Measurements from ENCODE around the gene WTIP.
A peak's percentile ranks its signal among the peaks of the same experiment; 100 is the strongest.

WTIP gene

DNA sequence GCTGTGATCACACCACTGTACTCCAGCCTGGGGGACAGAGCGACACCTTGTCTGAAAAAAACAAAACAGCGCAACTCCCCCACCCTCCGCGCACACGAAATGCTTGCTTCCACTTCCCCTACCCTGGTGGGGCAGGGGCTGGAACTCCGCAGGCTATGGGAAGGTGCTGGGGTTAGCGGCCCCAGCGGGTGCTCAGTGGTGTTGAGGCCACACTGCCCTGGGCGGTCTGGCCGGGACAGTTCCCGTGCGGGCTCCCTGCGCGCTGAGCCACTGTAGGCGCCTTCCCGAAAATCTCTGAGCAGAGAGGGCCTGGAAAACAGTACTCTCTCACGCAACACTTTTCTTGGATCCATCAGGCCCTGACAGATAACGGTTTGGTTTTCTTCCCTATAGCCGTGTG, 1.1 kb upstream of the WTIP start:
- Histone ChIP-seq H3K4me2 (ENCODE audit: low read length) (peak overlapping the region; percentile 98), H3K4me3 (ENCODE audit: low read length) (peak overlapping the region; percentile 91), H3K9me3 (replicated peaks; ENCODE audit: low read length) (no peaks in the 10 kb centered on the region), H3K27me3 (ENCODE audit: control insufficient read depth, insufficient read depth, low read length) (no peaks in the 10 kb centered on the region), H3K36me3 (ENCODE audit: insufficient read depth, low read length) (no peaks in the 10 kb centered on the region), H3K4me1 (ENCODE audit: control insufficient read depth, insufficient read depth, low read length) (peaks cover 17% of the 10 kb centered on the region), H3K9ac (ENCODE audit: low read depth, low read length) (no peak overlapping the region)

DNA sequence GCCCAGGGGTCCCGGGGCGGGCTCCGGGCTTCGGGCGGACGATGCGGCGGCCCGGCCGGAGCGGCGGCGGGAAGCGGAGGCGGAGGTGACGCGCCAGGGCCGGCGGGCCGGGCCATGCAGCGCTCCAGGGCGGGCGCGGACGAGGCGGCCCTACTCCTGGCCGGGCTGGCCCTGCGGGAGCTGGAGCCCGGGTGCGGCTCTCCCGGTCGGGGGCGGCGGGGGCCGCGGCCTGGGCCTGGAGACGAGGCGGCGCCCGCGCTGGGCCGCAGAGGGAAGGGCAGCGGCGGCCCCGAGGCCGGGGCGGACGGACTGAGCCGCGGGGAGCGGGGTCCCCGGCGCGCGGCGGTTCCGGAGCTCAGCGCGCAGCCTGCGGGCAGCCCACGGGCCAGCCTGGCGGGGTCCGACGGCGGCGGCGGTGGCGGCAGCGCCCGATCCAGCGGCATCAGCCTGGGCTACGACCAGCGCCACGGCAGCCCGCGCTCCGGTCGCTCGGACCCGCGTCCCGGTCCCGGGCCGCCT, 362 bp downstream of the WTIP start:
- peaks cover 12% of the 10 kb centered on the region for H3K4me1 ChIP-seq (ENCODE audit: control insufficient read depth, insufficient read depth, low read length)
- peak overlapping the region; percentile 91 for H3K4me3 ChIP-seq (ENCODE audit: low read length)
- H3K27me3 ChIP-seq (ENCODE audit: control insufficient read depth, insufficient read depth, low read length): no peaks in the 10 kb centered on the region

DNA sequence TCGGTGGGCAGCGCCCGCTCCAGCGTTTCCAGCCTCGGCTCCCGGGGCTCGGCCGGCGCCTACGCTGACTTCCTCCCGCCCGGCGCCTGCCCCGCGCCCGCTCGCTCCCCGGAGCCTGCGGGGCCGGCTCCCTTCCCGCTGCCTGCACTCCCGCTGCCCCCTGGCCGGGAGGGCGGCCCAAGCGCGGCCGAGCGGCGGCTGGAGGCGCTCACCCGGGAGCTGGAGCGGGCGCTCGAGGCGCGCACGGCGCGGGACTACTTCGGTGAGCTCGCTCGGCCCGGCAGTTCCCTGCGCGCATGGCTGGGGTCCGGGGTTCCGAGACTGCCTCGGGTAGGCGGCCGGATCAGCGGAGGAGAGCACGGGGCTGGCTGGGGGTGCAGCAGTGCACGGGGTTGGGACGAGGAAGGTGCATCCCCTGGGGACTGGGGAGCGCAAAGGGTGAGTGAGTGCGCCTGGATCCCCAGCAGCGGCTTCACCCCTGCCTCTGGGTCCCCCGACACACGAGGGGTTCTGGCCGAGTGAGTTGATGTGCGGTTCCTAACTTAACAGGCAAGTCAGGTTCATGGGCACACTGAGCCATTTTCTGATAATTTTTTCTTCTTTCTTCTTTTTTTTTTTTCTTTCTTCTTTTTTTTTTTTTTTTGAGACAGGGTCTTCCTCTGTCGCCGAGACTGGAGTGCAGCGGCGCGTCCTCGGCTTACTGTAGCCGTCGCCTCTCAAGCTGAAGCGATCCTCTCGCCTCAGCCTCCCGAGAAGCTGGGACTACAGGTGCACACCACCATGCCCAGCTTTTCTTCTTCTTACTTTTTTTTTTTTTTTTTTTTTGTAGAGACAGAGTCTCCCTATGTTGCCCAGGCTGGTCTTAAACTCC, 1.1 kb downstream of the WTIP start:
- Histone ChIP-seq H3K9me3 (replicated peaks; ENCODE audit: low read length) (no peaks in the 10 kb centered on the region), H3K4me3 (ENCODE audit: low read length) (peak overlapping the region; percentile 91), H3K27me3 (ENCODE audit: control insufficient read depth, insufficient read depth, low read length) (no peaks in the 10 kb centered on the region), H3K4me2 (ENCODE audit: low read length) (peak overlapping the region; percentile 99), H3K4me1 (ENCODE audit: control insufficient read depth, insufficient read depth, low read length) (peaks cover 12% of the 10 kb centered on the region), H3K36me3 (ENCODE audit: insufficient read depth, low read length) (peaks cover 3% of the 10 kb centered on the region), H3K9ac (ENCODE audit: low read depth, low read length) (peak overlapping the region; percentile 90)

More for the DNA sequence above, 362 bp downstream of the WTIP start:
- H3K9me3 ChIP-seq (replicated peaks; ENCODE audit: low read length): no peaks in the 10 kb centered on the region
- H3K9ac ChIP-seq (ENCODE audit: low read depth, low read length): peak overlapping the region; percentile 90
- peak overlapping the region; percentile 99 for H3K4me2 ChIP-seq (ENCODE audit: low read length)
- no peaks in the 10 kb centered on the region for H3K36me3 ChIP-seq (ENCODE audit: insufficient read depth, low read length)

DNA sequence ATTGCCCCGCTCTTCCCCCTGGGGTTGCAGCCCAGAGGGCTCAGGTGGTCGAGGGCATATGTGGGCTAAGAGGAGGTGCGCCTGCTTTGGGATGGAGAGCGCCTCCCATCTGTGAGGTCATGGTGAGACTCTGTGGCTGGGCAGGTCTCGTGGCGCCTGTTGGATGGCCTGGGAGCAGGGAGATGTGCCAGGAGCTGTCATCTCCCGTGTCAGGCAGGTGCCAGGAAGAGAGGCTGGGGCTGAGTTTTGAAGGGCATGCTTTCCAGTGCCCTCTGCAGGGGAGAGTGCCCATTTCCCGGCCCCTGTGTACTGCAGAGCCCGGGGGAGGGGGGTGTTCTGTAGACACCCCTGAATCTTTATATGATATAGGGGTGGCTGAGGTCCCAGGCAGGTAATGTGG, 2.8 kb downstream of the WTIP start:
- Histone ChIP-seq H3K9me3 (replicated peaks; ENCODE audit: low read length) (no peaks in the 10 kb centered on the region), H3K27me3 (ENCODE audit: control insufficient read depth, insufficient read depth, low read length) (no peaks in the 10 kb centered on the region), H3K4me1 (ENCODE audit: control insufficient read depth, insufficient read depth, low read length) (peaks cover 12% of the 10 kb centered on the region), H3K9ac (ENCODE audit: low read depth, low read length) (no peak overlapping the region), H3K36me3 (ENCODE audit: insufficient read depth, low read length) (peaks cover 5% of the 10 kb centered on the region), H3K4me2 (ENCODE audit: low read length) (peak overlapping the region; percentile 29), H3K4me3 (ENCODE audit: low read length) (no peak overlapping the region)

DNA sequence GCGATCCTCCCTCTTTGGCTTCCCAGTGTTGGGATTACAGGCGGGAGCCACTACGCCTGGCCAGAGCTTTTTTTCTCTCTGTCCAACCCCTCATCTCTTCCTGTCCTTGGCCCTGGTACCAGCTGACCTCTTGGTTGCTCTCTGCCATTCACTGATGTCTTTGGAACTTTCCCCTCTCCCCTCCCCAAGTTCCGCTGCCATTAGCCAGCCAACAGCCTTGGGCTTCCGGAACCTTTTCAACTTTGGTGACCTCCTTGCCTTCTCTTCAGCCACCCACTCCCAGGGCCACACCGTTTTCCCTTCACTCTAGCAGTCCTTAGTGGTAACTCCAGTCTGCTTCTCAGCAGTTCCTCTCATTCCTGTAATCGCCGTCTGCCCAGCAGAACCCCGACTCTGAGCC, 4.3 kb downstream of the WTIP start:
- no peak overlapping the region for H3K9ac ChIP-seq (ENCODE audit: low read depth, low read length)
- H3K4me2 ChIP-seq (ENCODE audit: low read length): no peak overlapping the region
- H3K27me3 ChIP-seq (ENCODE audit: control insufficient read depth, insufficient read depth, low read length): no peaks in the 10 kb centered on the region
- H3K4me3 ChIP-seq (ENCODE audit: low read length): no peak overlapping the region
- H3K36me3 ChIP-seq (ENCODE audit: insufficient read depth, low read length): peaks cover 13% of the 10 kb centered on the region
- H3K9me3 ChIP-seq (replicated peaks; ENCODE audit: low read length): no peaks in the 10 kb centered on the region
- peaks cover 10% of the 10 kb centered on the region for H3K4me1 ChIP-seq (ENCODE audit: control insufficient read depth, insufficient read depth, low read length)

DNA sequence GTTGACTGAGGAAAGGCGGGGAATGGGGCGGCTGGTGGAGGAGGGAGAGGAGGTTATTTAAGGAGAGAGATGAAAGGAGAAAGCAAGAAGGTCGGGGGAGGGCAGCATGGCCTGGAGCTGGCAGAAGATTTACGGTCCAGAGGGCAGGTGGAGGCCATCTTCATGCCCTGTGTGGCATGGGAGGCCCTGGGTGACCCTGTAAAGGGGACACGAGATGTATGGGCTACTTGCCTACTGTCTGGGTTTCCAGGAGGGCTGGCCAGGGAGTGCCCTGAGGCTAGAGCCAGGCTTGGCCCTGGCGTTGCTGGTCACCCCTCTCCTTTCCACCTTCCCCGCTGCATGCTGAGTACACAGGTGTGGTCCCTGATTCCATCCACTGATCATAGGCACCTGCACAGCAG, 6.1 kb downstream of the WTIP start:
- Histone ChIP-seq H3K36me3 (ENCODE audit: insufficient read depth, low read length) (peaks cover 13% of the 10 kb centered on the region), H3K4me3 (ENCODE audit: low read length) (no peak overlapping the region), H3K9me3 (replicated peaks; ENCODE audit: low read length) (no peaks in the 10 kb centered on the region), H3K27me3 (ENCODE audit: control insufficient read depth, insufficient read depth, low read length) (no peaks in the 10 kb centered on the region), H3K9ac (ENCODE audit: low read depth, low read length) (no peak overlapping the region), H3K4me1 (ENCODE audit: control insufficient read depth, insufficient read depth, low read length) (peaks cover 6% of the 10 kb centered on the region), H3K4me2 (ENCODE audit: low read length) (no peak overlapping the region)

DNA sequence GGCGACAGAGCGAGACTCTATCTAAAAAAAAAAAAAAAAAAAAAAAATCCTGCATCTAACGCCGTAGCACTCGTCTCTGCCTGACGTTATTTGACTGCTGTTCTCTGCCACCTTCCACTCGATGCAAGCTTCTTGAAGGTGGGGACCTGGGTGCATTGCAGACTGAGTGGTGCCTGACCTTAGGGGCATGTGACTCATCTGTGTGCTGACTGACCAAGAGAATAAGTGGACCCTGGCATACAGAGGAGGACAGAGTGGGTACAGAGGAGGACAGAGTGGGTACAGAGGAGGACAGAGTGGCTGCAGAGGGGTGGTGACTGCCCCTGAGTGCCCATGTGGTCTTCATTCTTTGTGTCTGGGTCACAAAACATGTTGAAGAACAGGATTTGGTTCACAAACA, 7.6 kb downstream of the WTIP start:
- Histone ChIP-seq H3K36me3 (ENCODE audit: insufficient read depth, low read length) (peaks cover 27% of the 10 kb centered on the region), H3K9ac (ENCODE audit: low read depth, low read length) (no peak overlapping the region)

DNA sequence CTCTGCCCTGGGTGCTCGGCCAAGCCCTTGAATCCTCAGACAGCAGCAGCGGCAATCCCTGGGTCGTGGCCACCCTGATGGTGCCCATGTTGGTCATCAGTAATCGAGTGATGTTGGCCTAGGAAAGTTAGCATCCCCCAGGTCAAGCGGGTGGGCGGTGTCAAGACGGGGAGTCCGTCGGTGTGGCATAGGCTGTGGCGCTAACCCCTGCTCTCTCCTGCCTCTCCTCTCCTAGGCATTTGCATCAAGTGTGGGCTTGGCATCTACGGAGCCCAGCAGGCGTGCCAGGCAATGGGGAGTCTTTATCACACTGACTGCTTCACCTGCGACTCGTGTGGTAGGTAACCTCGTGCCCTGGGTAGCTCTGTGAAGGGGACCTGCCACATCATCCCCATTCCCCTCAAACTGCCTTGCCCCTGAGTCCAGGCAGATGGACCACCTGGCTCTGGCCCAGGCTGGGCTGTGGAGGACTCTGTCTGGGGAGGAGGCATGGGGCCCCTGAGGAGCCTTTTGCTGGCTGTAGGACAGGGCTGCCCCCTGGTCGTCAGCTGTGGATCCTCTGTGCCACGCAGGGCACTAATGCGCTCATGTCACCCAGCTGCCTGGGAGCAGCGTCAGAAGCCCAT, 8.7 kb downstream of the WTIP start:
- no peak overlapping the region for H3K9ac ChIP-seq (ENCODE audit: low read depth, low read length)
- H3K27me3 ChIP-seq (ENCODE audit: control insufficient read depth, insufficient read depth, low read length): no peaks in the 10 kb centered on the region
- H3K4me1 ChIP-seq (ENCODE audit: control insufficient read depth, insufficient read depth, low read length): no peaks in the 10 kb centered on the region
- H3K9me3 ChIP-seq (replicated peaks; ENCODE audit: low read length): no peaks in the 10 kb centered on the region
- H3K36me3 ChIP-seq (ENCODE audit: insufficient read depth, low read length): peaks cover 35% of the 10 kb centered on the region
- H3K4me2 ChIP-seq (ENCODE audit: low read length): no peak overlapping the region
- H3K4me3 ChIP-seq (ENCODE audit: low read length): no peak overlapping the region

More for the DNA sequence above, 7.6 kb downstream of the WTIP start:
- Histone ChIP-seq H3K9me3 (replicated peaks; ENCODE audit: low read length) (no peaks in the 10 kb centered on the region), H3K4me3 (ENCODE audit: low read length) (no peak overlapping the region), H3K4me1 (ENCODE audit: control insufficient read depth, insufficient read depth, low read length) (no peaks in the 10 kb centered on the region), H3K27me3 (ENCODE audit: control insufficient read depth, insufficient read depth, low read length) (no peaks in the 10 kb centered on the region), H3K4me2 (ENCODE audit: low read length) (no peak overlapping the region)

DNA sequence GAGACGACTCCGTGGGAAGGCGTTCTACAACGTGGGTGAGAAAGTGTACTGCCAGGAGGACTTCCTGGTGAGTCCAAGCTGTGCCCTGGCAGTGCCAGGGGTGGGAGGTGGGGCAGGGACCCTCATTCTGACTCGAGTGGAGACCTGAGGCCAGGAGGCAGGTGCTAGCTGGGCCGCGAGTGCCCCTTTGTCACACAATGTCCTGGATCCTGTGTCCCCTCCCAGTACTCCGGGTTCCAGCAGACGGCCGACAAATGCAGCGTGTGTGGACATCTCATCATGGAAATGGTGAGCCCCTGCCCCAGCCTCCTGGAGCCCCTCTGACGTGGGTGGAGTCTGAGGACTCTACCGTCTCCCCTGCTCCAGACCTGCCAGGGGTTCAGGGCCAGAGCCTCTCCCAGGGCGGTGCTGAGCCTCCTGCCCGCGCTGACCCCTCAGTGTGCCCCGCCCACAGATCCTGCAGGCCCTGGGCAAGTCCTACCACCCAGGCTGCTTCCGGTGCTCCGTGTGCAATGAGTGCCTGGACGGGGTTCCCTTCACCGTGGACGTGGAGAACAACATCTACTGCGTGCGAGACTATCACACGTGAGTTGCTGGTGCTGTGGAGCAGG, 11.6 kb downstream of the WTIP start:
- Histone ChIP-seq H3K4me2 (ENCODE audit: low read length) (no peak overlapping the region), H3K4me3 (ENCODE audit: low read length) (no peak overlapping the region), H3K4me1 (ENCODE audit: control insufficient read depth, insufficient read depth, low read length) (no peaks in the 10 kb centered on the region), H3K9ac (ENCODE audit: low read depth, low read length) (no peak overlapping the region), H3K27me3 (ENCODE audit: control insufficient read depth, insufficient read depth, low read length) (no peaks in the 10 kb centered on the region), H3K36me3 (ENCODE audit: insufficient read depth, low read length) (peaks cover 33% of the 10 kb centered on the region), H3K9me3 (replicated peaks; ENCODE audit: low read length) (no peaks in the 10 kb centered on the region)

DNA sequence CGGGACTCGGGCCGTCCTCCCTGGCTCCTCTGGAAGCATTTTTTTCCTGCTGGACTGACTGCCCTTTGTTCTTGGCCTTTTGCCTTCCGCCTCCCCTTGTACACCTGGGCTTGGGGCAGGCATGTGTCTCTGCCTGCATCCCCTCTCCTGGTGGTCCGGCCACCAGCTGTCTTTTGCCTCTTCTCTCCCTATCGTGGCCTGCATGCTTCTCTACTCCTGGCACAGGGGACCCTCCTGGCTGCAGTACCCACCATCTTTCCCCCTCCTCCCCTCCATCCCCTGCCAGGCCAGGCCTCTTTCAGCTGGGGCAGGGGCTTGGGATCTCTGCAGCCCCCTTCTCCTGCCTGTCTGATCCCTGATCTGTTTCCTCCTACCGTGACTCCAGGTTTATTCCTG, 12.1 kb downstream of the WTIP start:
- H3K9ac ChIP-seq (ENCODE audit: low read depth, low read length): no peak overlapping the region
- H3K4me1 ChIP-seq (ENCODE audit: control insufficient read depth, insufficient read depth, low read length): no peaks in the 10 kb centered on the region
- peaks cover 35% of the 10 kb centered on the region for H3K36me3 ChIP-seq (ENCODE audit: insufficient read depth, low read length)
- no peak overlapping the region for H3K4me3 ChIP-seq (ENCODE audit: low read length)
- H3K9me3 ChIP-seq (replicated peaks; ENCODE audit: low read length): no peaks in the 10 kb centered on the region
- H3K27me3 ChIP-seq (ENCODE audit: control insufficient read depth, insufficient read depth, low read length): no peaks in the 10 kb centered on the region
- no peak overlapping the region for H3K4me2 ChIP-seq (ENCODE audit: low read length)

DNA sequence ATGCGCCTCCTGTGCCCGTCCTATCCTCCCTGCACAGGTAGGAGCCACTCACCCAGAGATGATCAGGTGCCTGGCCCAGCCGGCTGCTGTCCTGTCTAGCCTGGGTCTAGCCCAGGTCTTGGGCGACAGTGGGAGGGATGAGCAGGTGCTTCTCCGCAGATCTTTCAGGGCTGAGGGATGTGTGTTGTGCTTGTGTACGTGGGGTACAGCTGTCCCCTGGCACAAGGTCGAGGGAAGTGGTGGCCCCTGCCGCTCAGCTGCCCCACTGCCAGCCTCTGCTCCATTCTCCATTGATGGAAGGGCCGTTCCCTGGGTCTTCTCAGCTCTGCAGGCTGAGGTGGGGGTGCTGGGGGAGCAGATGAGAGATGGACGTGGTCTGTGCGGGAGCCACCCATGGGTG, 13.0 kb downstream of the WTIP start:
- H3K9ac ChIP-seq (ENCODE audit: low read depth, low read length): no peak overlapping the region
- H3K4me3 ChIP-seq (ENCODE audit: low read length): no peak overlapping the region
- no peaks in the 10 kb centered on the region for H3K9me3 ChIP-seq (replicated peaks; ENCODE audit: low read length)
- peaks cover 39% of the 10 kb centered on the region for H3K36me3 ChIP-seq (ENCODE audit: insufficient read depth, low read length)
- no peak overlapping the region for H3K4me2 ChIP-seq (ENCODE audit: low read length)
- no peaks in the 10 kb centered on the region for H3K4me1 ChIP-seq (ENCODE audit: control insufficient read depth, insufficient read depth, low read length)
- H3K27me3 ChIP-seq (ENCODE audit: control insufficient read depth, insufficient read depth, low read length): no peaks in the 10 kb centered on the region
